Right ventricle myocardium superior (tissue), 1 donor: Measurements from ENCODE around the gene FBRS. TPM values are rescaled to one million over a fixed set of nuclear protein-coding genes. Genes with fewer than 3 reads are reported as not detected.
A peak's percentile ranks its signal among the peaks of the same experiment; 100 is the strongest.

Experiments used
- ATAC-seq: fragments of 200-7000 bp; cut with Tn5 transposase; one replicate; pipeline ENCODE4 v1.9.1; 2020; ENCODE audit warnings: mild to moderate bottlenecking; ENCODE audit not compliant: poor library complexity
- DNase-seq: peaks from one replicate; pipeline ENCODE4 v3.0.0-alpha.2; 2020
- intact Hi-C: fragments of 100-400 bp; cut with DNase I; formaldehyde crosslinking; loops from one replicate; pipeline ENCODE4 v1.11.2; 2022
- total RNA-seq: library from RNA; stranded (reverse); fragmentation: NEBNext Ultra II Directional; extraction: Animal tissue kit (Norgen Biotek cat#: 25700); gene quantifications from one replicate; pipeline ENCODE4 v1.2.1, GENCODE V29; 2021
- donor health status: DM: no; HTN: yes; CAD: no; lungs with severe emphysema.

Gene FBRS
- total RNA-seq, 1 donor from 2014 or later, result 28.3 TPM

DNA sequence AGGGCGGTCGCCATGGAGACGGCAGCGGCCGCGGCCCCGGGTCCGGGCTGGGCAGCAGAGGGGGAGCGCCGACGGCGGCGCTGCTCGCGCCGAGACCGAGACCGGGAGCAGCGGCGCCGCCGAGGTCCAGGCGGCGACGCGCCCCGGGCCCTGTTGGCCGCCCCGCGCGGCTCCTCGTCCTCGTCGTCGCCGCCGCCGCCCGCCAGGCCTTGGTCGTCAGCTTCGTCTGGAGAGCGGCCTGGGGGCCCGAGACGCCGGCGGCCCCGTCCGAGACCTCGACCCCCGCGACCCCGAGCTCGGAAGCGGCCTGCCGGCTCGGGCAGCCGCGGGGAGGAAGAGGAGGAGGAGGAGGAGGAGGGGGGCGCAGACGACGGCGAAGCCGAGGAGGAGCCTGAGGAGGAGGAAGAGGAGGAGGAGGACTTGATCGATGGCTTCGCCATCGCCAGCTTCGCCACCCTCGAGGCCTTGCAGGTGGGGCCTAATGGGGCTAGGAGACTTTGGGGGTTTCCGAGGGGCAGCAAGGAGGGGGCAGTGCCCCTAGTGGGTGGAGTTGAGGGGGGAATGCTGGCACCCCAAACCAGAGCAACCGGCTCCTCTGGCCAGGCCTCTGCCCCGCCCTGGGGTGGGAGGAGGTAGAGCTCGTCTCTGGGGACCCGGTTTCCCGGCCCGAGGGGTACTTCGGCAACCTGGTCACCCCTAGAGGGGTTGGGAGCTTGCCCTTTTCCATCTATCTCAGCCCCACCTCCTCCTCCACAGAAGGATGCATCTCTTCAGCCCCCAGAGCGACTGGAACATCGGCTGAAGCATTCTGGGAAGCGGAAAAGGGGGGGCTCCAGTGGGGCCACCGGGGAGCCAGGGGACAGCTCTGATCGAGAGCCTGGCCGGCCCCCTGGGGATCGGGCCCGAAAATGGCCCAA is 1.5 kb downstream of the FBRS start:
- intact Hi-C loops, result no loop called here
- ATAC-seq (no peak), DNase-seq (peak; percentile 50)

DNA sequence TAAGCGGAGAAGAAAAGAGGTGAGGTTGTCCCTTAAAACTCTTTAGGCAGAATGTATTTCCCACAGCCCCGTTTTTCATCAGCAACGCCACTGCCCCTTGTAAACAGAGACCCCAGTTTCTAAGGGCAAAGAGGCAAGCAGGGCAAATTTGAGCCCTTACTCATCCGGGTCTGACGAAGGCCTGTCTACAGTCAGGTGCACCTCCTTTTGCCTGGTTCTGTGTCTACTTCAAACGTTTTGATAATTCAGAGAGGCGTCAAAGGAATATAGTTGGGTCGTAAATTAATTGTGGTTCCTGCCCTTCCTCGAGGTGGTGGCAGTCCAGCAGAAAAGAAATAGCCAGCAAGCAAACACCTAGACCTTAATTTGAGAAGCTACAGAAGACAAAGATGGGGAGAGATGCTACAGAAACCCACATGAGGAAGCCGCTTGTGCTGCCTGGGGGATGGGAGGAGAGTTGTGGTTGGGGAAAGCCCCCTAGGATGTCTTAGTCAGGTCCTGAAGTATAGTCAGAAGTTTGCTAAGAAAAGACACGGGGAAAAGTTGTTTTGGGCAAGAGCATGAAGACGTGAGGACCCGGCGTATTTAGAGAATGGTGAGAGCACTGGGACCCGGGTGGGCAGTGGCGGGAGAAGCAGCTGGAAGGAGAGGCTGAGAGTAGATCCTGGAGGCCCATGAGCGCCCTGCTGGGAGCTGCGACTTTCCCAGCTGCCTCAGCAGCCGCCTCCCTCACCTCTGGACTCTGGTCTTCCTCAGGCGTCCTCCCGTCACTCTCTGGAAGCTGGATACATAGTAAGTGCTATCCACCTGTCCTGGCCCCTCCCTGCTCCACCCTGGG is 2.4 kb downstream of the FBRS start:
- intact Hi-C loops, result no loop called here
- ATAC-seq, result no peak
- DNase-seq, result no peak

DNA sequence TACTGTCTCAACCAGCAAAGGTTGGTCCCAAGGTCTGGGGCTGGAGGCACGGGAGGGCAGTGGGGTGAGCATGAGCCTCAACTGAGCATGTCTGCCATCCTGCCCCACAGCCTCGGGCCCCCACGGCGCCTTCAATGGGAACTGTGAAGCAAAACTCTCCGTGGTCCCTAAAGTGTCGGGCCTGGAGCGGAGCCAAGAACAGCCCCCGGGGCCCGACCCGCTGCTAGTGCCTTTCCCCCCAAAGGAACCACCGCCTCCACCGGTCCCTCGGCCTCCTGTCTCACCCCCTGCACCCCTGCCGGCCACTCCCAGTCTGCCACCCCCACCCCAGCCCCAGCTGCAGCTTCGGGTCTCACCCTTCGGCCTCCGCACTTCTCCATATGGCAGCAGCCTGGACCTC is 4.2 kb downstream of the FBRS start:
- intact Hi-C loops, result no loop called here
- no peak for ATAC-seq
- DNase-seq, result no peak

DNA sequence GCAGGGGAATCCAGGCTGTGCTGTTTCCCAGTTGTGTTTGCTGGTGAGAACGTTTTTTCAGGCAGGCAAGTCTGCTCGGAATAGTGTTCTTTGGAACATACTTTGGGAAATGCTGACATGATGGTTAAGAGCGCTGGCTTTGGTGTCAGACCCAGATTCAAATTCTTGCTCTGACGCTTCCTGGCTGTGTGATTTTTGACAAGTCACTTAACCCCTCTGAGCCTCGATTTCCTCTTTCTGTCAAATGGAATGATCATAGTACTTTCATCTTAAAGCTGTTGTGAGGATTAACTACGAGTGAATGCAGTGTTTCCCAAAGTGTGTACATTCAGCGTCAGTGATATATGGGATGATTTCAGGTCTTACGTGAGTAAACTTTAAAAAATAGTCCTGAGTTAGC is 4.8 kb downstream of the FBRS start:
- intact Hi-C loops, result no loop called here
- no peak for ATAC-seq
- DNase-seq, result no peak

DNA sequence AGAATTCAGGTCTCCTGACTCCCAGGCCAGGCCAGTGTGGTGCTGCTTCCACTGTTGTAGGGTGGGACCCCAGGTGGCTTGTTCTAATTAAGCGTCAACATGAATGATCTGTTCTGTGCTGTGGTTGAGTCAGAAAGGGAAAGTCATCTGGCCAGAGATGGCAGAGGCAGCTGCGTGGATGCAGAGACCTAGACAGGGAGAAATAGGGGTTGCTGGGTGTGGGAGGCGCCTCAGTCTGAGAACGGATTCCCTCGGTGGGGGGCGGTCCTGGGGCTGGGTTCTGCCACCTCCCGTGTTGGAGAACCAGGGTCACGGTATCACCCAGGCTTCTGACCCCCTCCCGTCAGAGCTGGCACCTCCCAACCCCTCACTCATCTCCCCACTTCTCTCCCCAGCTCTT is 5.6 kb downstream of the FBRS start:
- DNase-seq, result no peak
- intact Hi-C loops, result no loop called here
- ATAC-seq, result no peak

- no peak for ATAC-seq
- no peak for DNase-seq
- intact Hi-C loops, result no loop called here
Measured at GRCh38 chr16:30664616-30665109, 6.4 kb downstream of the FBRS start.

DNA sequence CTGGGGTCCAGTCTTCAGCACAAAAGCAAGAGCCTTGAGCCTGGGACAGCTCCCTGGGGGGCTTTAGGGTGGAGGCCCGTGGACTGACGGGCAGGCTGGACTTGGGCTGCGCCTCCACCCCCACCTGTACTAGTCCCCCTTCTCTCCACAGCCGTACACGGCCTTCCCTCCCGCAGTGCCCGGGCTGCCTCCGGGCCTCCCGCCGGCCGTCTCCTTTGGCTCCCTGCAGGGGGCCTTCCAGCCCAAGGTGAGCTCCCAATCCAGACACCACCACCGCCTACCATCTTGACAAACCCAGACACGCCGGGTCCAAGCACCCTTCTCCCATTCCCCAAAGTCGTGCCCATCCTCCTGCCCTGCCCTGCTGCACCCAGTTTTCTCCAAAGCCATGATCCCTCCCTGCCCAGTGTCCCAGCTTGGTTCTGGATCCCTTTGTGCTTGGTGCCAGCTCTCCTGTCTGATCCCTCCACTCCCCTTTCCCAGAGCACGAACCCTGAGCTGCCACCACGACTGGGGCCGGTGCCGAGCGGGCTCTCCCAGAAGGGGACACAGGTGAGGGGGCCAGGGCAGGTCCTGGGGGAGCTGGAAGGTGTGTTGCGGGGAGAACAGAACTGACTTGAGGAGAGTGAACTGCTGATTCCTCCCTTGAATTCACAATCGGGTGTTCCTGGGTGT is 7.1 kb downstream of the FBRS start:
- ATAC-seq, result no peak
- intact Hi-C loops, result no loop called here
- no peak for DNase-seq

- intact Hi-C loops, result no loop called here
- no peak for ATAC-seq
- DNase-seq, result no peak
Measured at GRCh38 chr16:30665830-30666190, 7.6 kb downstream of the FBRS start.

- DNase-seq, result no peak
- ATAC-seq, result no peak
- intact Hi-C loops, result no loop called here
Measured at GRCh38 chr16:30666681-30667080, 8.4 kb downstream of the FBRS start.

DNA sequence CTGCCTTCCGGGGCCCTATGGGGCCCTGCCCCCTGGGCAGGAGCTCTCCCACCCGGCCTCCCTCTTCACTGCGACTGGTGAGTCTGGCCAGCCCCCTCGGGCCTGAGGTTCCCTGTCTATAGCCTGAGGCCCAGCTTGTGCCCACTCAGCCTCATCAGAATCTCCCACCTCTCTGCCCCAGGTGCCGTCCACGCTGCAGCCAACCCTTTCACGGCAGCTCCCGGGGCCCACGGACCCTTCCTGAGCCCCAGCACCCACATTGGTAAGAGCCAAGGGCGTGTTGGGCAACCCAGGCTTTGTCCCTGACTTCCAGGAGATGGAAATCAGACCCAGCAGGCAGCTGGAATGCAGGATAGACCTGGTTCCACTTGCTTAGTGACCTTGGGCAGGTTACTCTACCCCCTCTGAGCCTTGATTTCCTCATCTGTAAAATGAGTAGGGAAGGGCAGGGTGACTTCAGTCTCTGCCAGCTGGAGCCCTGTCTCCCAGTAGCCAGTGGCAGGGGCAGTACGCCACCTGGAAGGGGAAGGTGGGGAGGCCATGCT is 9.2 kb downstream of the FBRS start:
- no peak for ATAC-seq
- intact Hi-C loops, result no loop called here
- no peak for DNase-seq

GRCh38 chr16:30668393-30668792 is 10.2 kb downstream of the FBRS start:
- ATAC-seq (no peak), DNase-seq (peak; percentile 15)
- intact Hi-C loops, result no loop called here

GRCh38 chr16:30669026-30669902 is 11.0 kb downstream of the FBRS start:
- ATAC-seq (no peak), DNase-seq (no peak)
- intact Hi-C loops, result no loop called here

DNA sequence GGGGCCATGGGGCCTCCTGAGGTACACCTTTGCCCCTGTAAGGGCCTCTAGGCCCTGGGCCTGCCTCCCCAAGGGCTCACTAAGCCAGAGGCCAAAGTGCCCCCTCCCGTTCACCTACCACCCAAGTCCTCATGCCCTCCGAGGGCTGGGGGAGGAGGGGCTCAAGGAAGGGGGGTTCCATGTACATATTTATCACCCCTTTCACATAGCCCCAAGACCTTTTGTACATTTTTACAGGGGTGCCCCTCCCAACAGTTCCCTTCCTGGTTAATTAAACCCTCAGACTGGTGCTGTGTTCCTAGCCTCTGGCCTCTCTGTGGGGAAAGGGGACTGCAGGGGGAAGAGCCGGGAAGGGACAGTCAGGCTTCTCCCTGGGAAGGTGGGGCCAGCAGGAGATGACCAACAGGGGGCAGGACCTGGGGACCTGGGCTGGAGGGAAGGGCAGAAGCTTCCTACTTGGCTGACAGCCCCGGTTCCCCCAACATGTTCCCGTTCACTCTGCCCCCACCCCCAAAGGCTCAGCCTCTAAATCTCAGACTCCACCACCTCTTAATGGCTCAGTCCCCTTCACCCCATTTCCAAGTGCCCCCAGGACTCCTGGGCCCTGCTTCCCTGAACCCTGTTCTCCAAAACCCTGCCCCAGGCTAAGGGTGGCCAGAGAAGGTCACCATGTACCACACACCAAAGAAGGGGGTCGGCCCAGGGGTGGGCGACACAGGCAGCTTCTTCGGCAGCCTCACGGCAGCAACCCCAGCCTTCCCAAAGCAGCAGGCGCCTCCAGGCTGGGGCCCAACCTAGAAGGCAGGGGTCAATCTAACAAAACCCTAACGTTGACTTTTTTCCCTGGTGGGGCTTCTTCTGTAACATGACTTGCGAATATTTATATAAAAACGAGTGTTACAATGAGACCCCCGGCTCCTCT is 11.9 kb downstream of the FBRS start:
- ATAC-seq (no peak), DNase-seq (no peak)
- intact Hi-C loops, result no loop called here

- ATAC-seq (no peak), DNase-seq (no peak)
- intact Hi-C loops, result no loop called here
Measured at GRCh38 chr16:30675143-30675542, 16.9 kb downstream of the FBRS start.

DNA sequence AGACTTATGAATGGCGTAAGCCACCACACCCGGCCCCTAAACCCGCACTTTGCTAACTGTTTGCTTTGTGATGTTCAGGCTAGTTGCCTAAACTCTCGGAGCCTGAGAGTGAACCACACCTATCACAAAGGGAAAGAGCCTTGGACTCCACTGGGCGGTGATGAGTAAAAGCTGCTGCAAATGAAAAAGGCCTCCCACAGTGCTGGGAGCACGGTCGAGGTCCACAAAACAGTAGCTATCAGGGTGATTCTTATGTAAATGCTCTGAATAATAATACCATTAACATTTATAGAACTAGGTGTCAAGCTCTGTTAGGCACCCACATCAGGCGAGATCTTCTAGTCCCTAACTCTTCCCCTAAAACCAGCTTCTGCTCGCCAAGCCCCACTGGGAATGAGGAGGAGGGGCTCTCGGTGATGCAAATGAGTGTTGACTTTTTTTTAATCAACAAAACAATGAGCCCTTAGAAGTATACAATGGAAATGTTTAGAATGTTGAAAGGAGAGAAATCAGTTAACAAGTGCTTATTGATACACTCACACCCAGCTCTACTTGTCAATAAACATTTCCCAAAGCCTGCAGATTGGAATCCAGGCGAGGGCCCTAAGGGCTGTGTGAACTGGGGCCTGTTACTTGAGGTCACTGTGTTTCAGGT is 19.8 kb downstream of the FBRS start:
- intact Hi-C loops, result no loop called here
- DNase-seq (no peak), ATAC-seq (no peak)

- intact Hi-C loops, result no loop called here
- DNase-seq (no peak), ATAC-seq (no peak)
Measured at GRCh38 chr16:30678586-30678970, 20.3 kb downstream of the FBRS start.

GRCh38 chr16:30680326-30680725 is 22.1 kb downstream of the FBRS start:
- DNase-seq (no peak), ATAC-seq (no peak)
- intact Hi-C loops, result no loop called here
